NCI-H82 treated with DMSO at 0.1 percent for 48 hours (cell line): ENCODE measurements around the gene RWDD4.

Experiments used
- DNase-seq: peaks from one replicate; lab custom pipeline; 2025; ENCODE audit not compliant: unreplicated experiment; lab: John Stamatoyannopoulos, UW

Gene RWDD4

DNA sequence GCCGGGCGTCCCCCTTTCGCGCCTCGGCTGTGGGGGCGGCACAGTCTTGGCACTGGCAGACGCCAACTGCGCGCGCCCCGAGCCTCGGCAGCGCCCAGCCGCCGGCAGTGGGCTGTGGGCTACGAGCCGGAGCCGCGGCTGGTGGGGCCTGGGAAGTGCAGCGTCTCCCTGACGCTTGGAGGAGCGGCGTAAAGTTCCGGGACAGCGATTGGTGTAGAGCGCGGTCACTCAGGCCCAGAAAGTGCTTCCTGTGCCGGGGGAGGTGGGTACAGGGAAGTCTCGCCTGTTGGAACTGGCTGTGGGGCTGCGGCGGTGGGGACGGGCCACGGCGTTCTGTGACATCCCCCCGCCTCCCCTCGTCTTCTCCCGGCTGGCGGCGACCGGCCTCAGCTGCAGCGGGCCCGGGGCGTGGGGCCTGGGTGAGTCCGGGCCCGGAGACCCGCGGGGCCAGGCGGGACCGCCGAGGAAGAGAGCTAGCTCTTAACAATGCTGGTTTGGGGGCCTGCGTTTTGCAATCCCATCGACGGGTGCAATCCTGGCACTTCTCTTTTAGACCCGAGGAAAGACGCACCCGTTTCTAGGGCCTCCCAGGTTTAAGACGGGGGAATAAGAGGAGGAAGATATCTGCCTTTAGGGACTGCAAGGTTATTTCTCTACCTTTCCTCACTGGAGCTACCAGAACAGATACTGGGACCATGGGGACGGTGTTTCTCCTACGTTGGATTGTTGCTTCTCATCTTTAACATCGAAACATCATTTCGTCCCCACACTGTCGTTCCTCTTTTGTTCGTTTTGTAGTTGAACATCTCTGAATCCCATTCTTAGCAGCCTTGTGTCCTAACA is at the start of gene RWDD4, which contains the start of gene TRAPPC11:
TSS of gene RWDD4 (minus strand) at position 157 of the 843 bp plus-strand sequence. CDS start 233 bp downstream, outside the sequence.
TSS of gene TRAPPC11 (plus strand) at position 265 of the 843 bp plus-strand sequence. CDS start 4,575 bp downstream, outside the sequence.
- peak; percentile 84 for DNase-seq

DNA sequence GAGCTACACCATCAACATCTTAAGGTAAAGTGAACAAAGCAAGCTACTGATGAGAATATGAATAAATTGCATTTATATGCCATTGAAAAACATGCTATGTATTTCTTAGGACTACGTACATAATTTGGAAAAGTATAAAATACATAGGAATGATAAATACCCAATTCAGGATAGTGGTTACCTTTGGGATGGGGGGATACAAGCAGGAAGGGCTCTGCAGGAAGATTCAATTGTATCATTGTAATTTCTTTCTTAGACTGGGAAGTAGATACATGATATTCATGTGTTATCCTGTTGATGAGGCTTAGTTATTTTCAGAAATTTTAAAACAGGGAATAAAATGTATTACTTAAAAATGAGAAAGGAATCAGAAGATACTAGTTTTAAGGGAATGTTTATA is 43.5 kb upstream of the RWDD4 start:
- no peak for DNase-seq

DNA sequence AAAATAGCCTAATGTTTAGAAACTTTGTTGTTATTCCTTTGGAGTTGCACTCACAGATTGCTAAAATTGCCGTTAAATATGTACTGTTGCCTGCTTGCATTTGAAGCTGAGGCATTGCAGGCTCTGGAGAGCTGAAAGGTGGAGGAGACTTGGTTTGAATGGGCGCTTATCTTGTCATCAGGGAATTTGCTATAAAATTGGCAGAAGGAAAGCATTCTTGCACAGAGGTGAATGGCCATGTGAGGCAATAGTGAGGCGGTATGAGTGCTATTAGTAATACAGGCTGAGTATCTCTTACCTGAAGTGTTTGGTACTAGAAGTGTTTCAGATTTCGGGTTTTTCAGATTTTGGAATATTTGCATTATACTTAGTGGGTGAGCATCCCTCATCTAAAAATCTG is 41.4 kb upstream of the RWDD4 start:
- no peak for DNase-seq

DNA sequence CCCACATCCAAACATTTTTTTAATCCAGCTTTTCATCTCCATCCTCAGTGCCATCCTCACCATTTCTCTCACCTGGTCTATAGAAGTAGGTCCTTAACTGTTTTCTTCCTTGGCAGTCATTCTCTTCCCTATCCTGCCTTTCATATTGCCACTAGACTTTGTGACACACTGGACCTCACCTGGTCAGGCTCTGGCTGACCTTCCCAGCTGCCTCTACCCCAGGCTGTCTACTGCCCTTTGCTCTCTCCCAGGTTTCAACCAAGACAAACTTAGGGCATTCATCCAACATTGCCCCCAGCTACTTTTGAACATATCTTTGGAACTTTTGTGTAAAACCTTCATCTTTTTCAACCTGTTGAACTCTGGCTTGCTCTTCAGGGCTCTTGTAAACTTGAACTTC is 39.9 kb upstream of the RWDD4 start:
- DNase-seq, result no peak

DNA sequence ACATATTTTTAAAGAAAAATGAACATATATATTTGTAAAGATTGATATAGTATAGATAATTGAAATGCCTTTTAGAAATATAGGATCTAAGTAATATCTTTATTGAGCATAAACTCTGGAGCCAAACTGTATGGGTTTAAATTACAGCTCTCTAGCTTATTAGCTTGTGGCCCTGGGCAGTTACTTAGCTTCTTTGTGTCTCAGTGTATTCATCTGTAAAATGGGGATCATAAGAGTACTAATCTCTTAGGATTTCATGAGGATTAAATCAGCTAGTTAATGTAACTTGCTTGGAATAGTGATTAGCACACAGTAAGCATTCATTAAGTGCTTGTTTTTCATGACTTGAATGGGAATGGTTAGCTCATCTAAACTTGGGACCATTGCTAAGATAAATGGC is 32.9 kb upstream of the RWDD4 start:
- DNase-seq, result no peak

DNA sequence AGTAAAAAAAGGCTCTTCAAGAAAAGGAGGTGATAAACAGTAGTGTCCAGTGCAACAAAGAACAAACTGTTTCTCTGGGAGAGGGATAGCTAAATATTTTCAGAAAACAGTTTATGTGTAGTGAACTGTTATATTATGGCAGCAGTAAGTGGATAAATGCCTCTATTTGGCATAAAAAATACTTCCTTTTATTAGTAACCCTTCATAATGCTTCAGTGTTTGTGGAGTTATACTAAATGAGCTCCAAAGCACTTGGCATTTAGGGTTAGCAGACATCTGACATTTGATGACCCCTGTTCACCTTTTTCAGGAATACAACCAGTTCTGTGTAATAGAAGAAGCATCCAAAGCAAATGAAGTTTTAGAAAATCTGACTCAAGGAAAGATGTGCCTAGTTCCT is 32.0 kb upstream of the RWDD4 start:
- DNase-seq, result no peak

DNA sequence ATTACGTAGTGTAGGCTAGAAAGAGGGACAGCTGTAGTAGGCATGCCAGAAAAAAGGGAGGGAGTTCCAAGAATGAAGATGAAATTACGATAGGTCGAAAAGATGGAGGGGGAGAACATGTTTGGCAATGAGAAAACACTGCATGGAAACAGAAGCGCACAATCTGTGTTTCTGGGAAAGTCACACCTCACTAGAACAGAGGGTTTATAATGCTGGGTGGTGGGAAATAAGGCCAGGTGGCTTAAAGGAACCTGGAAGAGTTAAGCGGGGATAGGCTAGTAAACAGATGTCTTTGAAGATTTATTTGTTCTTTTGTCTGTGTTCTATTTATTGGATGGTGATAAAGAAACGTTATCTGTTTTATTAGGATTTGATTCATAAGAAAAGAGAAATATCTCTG is 29.2 kb upstream of the RWDD4 start:
- DNase-seq, result no peak

DNA sequence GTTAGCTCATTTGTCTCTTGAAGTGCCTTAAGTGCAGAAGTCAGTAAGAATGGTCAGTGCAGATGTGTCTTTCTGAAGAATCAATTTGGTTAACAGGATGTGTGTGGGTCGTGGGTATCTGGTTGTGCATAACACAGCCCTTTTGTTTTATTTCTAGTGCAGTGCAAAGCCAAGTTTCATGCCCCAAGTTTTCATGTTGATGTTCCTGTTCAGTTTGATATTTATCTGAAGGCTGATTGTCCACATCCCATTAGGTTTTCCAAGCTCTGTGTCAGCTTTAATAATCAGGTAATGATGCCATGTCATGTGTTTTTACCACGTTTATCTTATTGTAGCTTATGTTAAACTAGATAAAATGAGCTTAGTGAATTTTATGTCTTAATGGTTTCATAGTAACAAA is 27.5 kb upstream of the RWDD4 start:
- no peak for DNase-seq

DNA sequence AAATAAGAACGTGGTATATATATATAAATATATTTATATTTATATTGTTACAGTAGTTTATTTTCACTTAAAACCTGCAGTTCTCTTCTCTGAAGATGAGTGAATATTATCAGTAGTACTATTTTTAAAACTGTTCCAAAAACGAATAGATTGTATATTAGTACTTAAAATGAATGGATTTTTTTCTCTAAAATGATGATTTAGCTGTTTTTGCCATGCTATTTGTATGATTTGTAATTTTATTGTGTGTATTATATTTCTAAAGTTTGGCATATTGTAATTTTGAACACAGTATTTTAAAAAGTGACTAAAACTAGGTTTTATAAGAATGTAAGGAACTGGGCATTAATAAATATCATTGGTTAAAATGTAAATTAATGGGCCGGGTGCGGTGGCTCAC is 22.1 kb upstream of the RWDD4 start:
- no peak for DNase-seq

DNA sequence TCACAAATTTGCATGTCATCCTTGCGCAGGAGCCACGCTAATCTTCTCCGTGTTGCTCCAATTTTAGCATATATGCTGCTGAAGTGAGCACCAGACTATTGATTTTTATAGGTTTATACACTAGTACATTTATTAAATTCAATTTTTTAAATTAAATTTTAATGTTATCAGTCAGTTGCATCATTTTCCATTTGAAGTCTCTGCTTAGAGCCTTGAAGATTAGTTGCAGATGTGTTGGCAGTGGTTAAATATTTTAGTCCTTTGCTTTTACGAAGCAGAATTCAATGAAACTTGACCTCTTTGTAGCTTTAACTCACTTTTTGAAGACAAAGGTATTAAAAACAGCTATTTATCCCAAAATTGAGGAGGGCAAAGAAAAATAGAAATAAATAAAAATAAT is 16.6 kb upstream of the RWDD4 start:
- no peak for DNase-seq

DNA sequence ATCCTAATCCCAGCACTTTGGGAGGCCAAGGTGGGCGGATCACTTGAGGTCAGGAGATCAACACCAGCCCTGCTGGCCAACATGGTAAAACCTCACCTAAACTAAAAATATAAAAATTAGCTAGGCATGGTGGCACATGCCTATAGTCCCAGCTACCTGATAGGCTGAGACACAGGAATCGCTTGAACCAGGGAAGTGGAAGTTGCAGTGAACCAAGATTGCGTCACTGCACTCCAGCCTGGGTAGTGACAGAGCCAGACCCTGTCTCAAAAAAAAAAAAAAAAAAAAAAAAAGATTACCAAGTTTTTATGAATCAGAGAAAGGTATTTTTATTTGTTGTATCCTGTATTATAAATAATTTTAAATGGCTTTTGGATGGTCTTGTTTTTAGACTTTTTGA is 15.2 kb upstream of the RWDD4 start:
- no peak for DNase-seq

DNA sequence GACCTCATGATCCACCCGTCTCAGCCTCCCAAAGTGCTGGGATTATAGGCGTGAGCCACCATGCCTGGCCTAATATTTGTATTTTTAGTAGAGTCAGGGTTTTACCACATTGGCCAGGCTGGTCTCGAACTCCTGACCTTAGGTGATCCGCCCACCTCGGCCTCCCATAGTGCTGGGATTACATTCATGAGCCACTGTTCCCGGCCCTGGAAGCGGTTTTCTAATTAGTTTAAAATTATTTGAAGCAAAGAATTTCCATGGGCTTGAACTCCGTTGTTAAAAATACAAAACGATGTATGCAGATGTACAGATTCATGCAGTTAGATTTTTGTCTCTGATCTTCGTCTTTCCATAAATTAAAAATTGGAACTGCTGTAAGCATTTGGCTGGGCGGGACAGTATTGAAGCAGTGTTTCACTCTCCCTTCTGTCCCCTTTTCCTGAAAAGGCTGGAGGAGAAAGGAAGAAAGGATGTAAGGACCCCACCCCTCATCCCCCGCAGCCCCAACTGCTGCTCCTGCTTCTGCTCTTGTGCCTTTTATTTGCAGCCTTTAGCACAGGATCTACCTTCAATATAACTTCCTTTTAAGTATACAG is 12.1 kb upstream of the RWDD4 start:
- DNase-seq, result no peak

DNA sequence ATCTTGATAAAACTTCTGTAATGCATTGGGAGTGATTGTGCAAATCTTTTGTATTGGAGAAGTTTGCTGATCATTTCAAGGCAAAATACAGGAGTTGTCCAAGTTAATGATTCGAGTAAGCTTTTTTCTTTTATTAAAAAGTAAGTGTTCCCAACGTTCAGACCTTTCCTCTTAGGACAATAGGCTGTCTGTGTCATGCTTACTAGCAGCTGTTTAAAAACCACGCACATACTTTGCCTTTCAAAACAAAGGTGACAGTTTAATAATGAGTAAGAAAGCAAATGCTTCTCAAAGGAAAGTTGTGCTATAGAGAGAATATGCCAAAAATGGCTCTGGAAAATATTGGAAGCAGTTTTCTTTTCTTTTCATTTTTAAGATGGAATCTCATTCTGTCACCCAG is 11.3 kb upstream of the RWDD4 start:
- DNase-seq, result no peak

DNA sequence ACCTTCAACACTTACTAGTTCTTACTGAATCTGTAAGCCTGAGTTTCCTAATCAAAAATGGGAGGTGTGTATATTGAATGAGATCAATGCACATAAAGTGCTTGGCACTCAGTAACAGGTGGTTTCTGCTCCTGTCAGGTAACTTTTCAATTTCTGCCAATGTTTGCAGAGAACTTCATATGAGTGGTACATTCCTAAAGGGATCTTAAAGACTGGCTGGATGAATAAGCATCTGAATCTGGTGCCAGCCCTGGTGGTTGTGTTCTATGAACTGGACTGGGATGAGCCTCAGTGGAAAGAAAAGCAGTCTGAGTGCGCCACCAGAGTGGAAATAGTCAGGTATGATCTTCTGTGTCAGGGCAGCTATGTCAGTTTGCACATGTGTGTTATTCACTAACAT is 7.1 kb upstream of the RWDD4 start:
- no peak for DNase-seq

DNA sequence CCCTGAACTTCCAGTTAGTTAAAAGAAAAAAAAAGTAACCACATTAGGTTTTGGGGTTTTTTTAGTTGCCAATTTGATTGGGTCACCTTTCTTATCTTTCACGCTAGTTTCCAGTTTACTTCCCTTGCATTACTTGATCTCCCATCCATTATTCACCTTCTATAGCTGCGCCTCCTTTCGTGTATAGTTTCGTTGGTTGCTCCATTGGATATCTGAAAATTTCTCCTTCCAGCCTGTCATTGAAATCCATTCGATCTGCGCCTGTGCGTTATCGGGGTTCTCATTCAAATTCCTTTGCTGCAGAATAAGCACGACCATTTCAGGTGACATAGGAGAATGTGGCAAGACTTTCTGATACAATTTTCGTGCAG is 872 bp upstream of the RWDD4 start:
- DNase-seq, result no peak

DNA sequence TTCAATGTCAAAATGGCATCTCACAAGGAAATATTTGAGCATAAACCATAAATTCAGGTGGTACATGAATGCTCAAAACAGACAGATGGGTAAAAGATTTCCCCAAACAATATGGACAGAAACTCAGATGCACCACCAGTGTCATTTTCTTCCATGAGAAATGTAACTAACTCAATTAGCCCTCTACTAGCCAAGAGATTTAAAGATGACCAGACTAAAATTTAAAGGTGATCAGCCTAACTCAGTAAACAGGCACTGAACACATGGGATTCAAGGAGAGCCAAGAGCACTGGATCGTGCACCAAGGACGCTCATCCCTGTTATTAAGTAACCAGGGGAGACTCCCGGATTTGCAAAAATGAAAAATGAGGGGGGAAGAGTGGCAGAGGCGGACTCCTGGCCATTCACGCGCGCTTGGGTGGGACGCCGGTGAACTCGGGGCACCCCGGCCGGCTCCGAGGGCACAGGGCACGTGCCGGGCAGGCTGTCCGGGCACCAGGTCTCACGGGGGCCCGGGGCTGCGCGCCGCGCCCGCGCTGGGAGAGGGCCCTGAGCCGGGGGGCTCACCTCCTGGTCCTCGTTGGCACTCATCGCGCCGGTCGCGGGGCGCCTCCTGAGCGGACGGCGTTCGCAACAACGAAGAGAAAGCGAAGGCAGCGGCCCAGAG is 490 bp downstream of the RWDD4 start:
- no peak for DNase-seq

DNA sequence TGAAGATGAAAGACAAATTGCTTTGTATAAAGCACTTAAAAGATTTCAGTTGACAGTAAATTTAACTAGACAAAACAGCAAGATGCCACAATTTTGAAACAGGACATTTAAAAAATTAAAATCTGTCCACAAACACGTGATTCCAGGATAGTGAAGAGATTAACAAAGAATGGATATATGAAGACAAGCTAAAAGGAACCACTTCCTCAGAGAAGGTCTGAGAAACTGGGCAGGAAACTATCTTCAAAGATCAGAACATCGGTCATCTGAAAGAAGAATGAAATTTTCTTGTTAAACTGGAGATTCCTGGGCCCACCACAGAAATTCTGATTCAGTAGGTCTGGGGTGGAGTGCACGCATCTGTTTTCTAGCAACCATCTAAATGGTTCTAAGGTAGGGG is 1.4 kb downstream of the RWDD4 start:
- no peak for DNase-seq

DNA sequence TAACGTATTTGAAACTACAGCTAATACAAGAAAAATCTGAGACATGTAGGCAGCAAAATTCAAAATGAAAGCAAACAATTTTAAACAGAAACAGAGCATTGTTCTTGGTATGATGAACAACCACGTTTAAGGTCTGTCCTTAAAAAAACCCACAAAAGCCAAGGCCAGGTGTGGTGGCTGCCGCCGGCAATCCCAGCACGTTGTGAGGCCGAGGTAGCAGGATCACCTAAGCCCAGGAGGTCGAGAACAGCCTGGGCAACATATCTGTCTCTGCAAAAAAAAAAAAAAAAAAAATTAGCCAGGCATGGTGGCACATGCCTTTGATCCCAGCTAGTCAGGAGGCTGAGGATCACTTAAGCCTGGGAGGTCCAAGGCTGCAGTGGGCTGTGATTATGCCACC is 13.7 kb downstream of the RWDD4 start:
- no peak for DNase-seq

DNA sequence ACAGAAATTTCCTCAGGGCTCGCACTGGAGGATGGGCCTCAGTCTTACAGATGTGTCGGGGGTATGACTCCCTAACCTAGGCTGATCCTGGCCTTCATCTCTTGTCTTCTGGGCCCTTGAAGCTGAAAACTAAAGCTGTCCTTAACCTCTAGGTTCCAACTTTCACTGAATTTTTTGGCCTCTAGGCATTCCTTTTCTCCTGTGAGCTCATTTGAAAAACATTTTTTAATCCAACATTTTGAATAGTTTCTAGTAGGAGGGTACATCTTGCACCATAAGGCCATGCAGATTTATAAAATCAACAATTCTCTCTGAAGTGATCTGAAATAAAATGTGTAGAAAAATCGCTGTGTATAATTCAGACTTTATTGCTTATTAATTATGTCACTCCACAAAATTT is 19.7 kb downstream of the RWDD4 start:
- no peak for DNase-seq

DNA sequence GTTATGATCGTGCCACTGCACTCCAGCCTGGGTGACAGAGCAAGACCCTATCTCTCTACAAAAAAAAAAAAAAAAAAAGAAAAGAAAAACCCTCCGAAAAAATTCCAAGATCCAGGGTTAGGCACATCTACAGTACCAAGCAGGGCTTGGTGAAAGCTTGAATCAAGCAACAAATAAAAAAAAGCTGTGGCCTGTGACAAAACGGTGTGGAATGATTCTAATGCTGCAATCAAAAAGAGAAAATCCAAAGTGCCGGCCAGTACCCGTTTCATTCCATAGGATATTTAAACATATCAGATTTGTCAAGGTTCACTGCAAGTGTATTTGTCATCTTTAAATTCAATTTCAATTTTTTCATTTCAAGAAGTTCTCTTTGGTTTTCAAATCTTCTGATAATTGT is 20.5 kb downstream of the RWDD4 start:
- no peak for DNase-seq

DNA sequence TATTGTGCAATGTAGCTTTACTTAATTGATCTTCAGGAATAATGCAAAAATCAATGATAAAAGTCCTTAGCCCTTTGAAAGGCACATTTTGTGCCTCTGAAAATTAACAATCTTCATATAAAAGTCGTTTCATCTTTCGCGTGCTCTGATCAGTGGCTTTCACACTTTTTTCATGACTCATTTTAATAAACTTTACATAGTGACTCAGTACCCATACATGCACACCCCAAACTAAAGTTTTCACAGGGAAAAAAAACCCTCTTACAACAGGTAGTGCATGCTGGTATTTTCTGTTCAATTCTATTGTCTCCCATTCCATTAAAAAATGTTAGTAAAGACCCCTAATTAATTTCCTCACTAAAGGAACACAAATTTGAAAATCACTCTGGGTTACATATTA is 21.5 kb downstream of the RWDD4 start:
- no peak for DNase-seq

DNA sequence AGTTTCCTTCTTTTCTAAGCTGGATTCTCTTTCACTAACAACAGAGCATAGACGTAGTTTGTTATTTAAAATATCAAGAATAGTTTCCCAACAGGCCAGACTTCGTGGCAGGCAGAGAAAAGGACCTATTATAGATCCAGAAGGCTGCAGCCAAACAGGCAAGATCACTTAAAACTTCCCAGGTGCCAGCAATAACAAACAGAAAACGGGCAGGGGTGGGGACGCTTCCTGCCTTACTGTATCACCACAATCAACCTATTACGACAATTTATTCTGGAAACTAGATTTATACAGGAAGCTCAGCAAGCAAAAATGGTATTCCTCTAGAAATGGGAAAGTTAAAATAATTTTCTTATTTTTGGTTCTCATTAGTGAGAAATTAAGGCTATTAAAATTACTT is 22.1 kb downstream of the RWDD4 start:
- no peak for DNase-seq
